Measurements from ENCODE around the gene GPI. TPM values are rescaled to one million over a fixed set of nuclear protein-coding genes. Genes with fewer than 3 reads are reported as not detected.

The GPI gene
- total RNA-seq, 2 donors from 2014 or later = 106 to 188 TPM

- Histone ChIP-seq H3K4me3 (no peak overlapping the region), H3K4me1 (replicated peaks) (no peaks in the 10 kb centered on the region), H3K27me3 (replicated peaks; ENCODE audit: insufficient read depth) (no peaks in the 10 kb centered on the region), H3K36me3 (peaks cover under 1 to 18% of the 10 kb centered on the region in 2 donors), H3K9me3 (no peaks in the 10 kb centered on the region), H3K27ac (no peak overlapping the region)
- WGBS = 89% methylated on average over 8 of the region's 8 CpGs
- no peak for DNase-seq (ENCODE audit: low spot score)
- no peak for TF ChIP-seq POLR2A (IDR thresholded peaks at IDR 0.05)
- no peak for TF ChIP-seq CTCF (IDR thresholded peaks at IDR 0.05)
- no peak for TF ChIP-seq POLR2AphosphoS5 (IDR thresholded peaks at IDR 0.05)
- intact Hi-C loops (cut with DNase I) = no loop called here
Observed at GRCh38 chr19:34370117-34370516, 5.1 kb downstream of the GPI start.

GRCh38 chr19:34370983-34371382 lies 6.0 kb downstream of the GPI start:
- no peak overlapping the region for H3K27ac ChIP-seq
- intact Hi-C loops (cut with DNase I) = no loop called here
- no peak for TF ChIP-seq POLR2A (IDR thresholded peaks at IDR 0.05)
- TF ChIP-seq CTCF (IDR thresholded peaks at IDR 0.05) = no peak
- no peak for TF ChIP-seq POLR2AphosphoS5 (IDR thresholded peaks at IDR 0.05)
- WGBS = 82% methylated on average over 4 of the region's 4 CpGs
- no peaks in the 10 kb centered on the region for H3K4me1 ChIP-seq (replicated peaks)
- no peak overlapping the region for H3K4me3 ChIP-seq
- H3K9me3 ChIP-seq = no peaks in the 10 kb centered on the region
- no peaks in the 10 kb centered on the region for H3K27me3 ChIP-seq (replicated peaks; ENCODE audit: insufficient read depth)
- DNase-seq (ENCODE audit: low spot score) = no peak
- H3K36me3 ChIP-seq = peaks cover 3 to 18% of the 10 kb centered on the region in 2 donors

GRCh38 chr19:34373601-34374288 lies 8.7 kb downstream of the GPI start:
- intact Hi-C loops (cut with DNase I) = no loop called here
- WGBS = 96% methylated on average over 11 of the region's 11 CpGs
- Histone ChIP-seq H3K36me3 (peaks cover 3 to 13% of the 10 kb centered on the region in 2 donors), H3K4me3 (no peak overlapping the region), H3K9me3 (no peaks in the 10 kb centered on the region), H3K4me1 (replicated peaks) (no peaks in the 10 kb centered on the region), H3K27ac (no peak overlapping the region), H3K27me3 (replicated peaks; ENCODE audit: insufficient read depth) (no peaks in the 10 kb centered on the region)
- no peak for TF ChIP-seq POLR2A (IDR thresholded peaks at IDR 0.05)
- no peak for TF ChIP-seq CTCF (IDR thresholded peaks at IDR 0.05)
- no peak for TF ChIP-seq POLR2AphosphoS5 (IDR thresholded peaks at IDR 0.05)
- DNase-seq (ENCODE audit: low spot score) = no peak

DNA sequence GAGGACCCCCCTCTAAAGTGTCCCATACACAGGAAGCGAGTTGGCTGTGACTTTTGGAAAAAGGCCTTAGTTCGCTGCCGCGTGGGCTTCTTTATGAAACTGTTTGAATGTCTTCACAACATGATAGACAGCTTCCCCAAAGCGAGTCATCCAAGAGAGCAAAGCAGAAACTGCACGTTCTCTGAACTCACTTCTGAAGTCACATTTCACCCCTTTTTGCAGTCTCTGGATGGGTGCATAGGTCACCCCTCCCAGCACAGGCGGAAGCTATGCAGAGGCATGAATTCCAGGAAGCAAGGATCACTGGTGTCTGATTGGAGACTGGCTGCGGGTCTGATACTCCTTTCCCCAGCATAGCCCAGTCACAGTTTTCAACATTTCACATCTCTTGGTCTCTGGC lies 10.6 kb downstream of the GPI start:
- Histone ChIP-seq H3K36me3 (peaks cover 3 to 6% of the 10 kb centered on the region in 2 donors), H3K27ac (no peak overlapping the region), H3K27me3 (replicated peaks; ENCODE audit: insufficient read depth) (no peaks in the 10 kb centered on the region), H3K4me3 (no peak overlapping the region), H3K4me1 (replicated peaks) (no peaks in the 10 kb centered on the region), H3K9me3 (no peaks in the 10 kb centered on the region)
- 90% methylated on average over 8 of the region's 8 CpGs for WGBS
- DNase-seq (ENCODE audit: low spot score) = no peak
- intact Hi-C loops (cut with DNase I) = no loop called here
- TF ChIP-seq POLR2AphosphoS5 (IDR thresholded peaks at IDR 0.05) = no peak
- no peak for TF ChIP-seq CTCF (IDR thresholded peaks at IDR 0.05)
- no peak for TF ChIP-seq POLR2A (IDR thresholded peaks at IDR 0.05)

DNA sequence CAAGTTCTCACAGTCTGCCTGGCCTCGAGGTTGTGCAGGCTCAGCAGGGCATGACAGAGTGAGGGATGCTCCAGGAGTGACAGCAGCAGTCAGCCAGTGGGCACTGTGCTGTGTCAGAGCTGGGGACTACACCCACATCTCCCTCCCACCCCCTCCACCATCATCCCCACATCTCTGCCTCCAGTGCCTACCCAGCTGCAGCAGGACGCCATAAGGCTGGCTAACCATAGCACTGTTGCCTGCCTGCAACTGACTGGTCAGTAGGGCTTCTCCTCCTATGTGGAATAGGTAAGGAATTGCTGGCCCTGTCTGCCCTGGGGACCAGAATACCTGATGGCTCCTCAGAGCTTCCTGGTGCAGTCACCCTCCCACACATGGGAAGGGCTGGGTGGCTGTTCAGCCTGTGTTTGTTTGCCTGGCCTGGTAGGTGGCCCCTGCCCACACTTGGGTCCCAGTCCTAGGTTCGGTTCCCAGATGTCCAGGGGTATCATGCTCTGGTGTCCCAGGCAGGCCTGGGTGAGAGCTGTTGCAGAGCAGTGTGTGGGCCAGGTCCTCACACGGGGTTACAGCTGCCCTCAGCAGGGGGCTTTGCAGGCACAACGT lies 15.7 kb downstream of the GPI start:
- Histone ChIP-seq H3K27ac (no peak overlapping the region), H3K4me1 (replicated peaks) (no peaks in the 10 kb centered on the region), H3K9me3 (no peaks in the 10 kb centered on the region), H3K4me3 (no peak overlapping the region), H3K27me3 (replicated peaks; ENCODE audit: insufficient read depth) (no peaks in the 10 kb centered on the region), H3K36me3 (peaks cover 8 to 16% of the 10 kb centered on the region in 2 donors)
- TF ChIP-seq POLR2AphosphoS5 (IDR thresholded peaks at IDR 0.05) = no peak
- TF ChIP-seq POLR2A (IDR thresholded peaks at IDR 0.05) = no peak
- TF ChIP-seq CTCF (IDR thresholded peaks at IDR 0.05) = no peak
- intact Hi-C loops (cut with DNase I) = no loop called here
- 99% methylated on average over 5 of the region's 5 CpGs for WGBS
- no peak for DNase-seq (ENCODE audit: low spot score)
